Colon (tissue), 2 donors: ENCODE measurements around the gene PDLIM5.
"Not testable (repeated sequence)": the region's sequence is repeated elsewhere in the genome, so short reads cannot be mapped to it uniquely, and the experiment has no call there.

Source experiments
- FAIRE-seq: peaks from 2 replicates; lab custom pipeline; 2012; peaks lifted over from hg19 to GRCh38; lab: Jason Lieb, UNC
- donor health status: control.
- donor health status: control.

Gene PDLIM5, protein sequence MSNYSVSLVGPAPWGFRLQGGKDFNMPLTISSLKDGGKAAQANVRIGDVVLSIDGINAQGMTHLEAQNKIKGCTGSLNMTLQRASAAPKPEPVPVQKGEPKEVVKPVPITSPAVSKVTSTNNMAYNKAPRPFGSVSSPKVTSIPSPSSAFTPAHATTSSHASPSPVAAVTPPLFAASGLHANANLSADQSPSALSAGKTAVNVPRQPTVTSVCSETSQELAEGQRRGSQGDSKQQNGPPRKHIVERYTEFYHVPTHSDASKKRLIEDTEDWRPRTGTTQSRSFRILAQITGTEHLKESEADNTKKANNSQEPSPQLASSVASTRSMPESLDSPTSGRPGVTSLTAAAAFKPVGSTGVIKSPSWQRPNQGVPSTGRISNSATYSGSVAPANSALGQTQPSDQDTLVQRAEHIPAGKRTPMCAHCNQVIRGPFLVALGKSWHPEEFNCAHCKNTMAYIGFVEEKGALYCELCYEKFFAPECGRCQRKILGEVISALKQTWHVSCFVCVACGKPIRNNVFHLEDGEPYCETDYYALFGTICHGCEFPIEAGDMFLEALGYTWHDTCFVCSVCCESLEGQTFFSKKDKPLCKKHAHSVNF

DNA sequence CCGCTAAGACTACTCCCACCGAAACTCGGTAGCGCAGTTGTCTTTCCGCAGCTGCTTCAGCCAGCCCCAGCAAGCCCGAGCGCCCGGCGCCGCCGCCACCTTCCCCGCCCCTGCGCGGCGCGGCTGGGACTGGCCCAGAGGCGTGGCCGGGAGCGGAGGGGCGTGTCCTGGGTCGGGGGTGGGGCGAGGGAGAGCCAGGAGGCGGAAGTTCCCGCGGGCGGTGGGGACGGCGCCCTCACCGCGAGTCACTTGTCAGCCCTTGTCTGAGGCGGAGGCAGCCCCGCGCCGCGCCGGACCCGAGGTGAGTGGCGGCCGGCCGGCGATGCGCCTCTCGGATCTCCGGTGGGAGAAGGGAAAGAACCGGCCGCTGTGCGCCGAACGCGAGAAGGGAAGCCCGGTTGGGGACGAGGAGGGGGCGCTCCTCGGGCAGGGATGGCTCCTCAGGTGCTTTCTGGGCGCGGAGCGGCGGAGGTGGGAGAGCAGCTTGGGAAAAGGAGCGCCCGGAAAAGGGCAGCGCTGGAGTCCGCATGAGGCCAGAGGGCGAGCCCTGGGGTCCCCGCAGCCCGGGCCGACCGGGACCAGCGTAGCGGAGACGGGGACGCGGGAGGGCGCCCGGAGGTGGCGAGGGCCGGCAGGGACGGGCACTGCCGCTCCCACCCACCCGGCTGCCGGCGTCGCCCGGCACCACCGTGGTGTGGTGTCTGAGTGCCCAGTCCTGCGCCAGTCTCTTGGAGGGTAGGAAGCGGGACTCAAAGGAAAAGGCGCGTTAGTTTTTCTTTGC is at the start of gene PDLIM5:
Gene PDLIM5, plus strand, starts transcription at position 248 of the 781 bp plus-strand sequence. CDS start 3,347 bp downstream, outside the sequence.
- no peak for FAIRE-seq

DNA sequence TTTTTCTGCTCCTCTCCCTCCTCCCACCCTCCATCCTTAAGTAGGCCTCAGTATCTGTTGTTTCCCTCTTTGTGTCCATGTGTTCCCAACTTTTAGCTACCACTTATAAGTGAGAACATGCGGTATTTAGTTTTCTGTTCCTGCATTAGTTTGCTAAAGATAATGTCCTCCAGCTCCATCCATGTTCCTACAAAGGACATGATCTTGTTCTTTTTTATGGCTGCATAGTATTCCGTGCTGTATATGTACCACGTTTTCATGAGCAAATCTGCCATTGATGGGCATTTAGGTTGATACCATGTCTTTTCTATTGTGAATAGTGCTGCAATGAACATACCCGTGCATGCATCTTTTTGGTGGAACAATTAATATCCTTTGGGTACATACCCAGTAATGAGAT is 49.3 kb upstream of the PDLIM5 start:
- not testable (repeated sequence) for FAIRE-seq

DNA sequence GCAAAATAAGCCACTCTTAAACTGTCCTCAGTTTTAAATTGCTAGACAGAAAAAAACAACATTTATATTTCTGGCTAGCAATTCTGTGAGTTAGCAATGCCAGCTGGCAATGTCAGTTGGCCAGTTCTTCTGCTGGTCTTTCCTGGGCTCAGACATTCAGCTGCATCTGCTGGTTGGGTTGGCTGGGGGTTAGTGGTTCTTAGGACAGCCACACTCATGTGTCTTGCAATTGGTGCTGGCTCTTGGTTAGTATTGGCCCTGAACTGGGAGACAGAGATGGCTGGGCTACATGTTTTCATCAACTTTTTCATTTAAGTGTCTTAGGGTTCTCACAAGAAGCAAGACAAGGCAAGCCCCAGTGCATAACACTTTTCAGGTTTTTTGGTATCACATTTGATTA is 48.0 kb upstream of the PDLIM5 start:
- FAIRE-seq: no peak

DNA sequence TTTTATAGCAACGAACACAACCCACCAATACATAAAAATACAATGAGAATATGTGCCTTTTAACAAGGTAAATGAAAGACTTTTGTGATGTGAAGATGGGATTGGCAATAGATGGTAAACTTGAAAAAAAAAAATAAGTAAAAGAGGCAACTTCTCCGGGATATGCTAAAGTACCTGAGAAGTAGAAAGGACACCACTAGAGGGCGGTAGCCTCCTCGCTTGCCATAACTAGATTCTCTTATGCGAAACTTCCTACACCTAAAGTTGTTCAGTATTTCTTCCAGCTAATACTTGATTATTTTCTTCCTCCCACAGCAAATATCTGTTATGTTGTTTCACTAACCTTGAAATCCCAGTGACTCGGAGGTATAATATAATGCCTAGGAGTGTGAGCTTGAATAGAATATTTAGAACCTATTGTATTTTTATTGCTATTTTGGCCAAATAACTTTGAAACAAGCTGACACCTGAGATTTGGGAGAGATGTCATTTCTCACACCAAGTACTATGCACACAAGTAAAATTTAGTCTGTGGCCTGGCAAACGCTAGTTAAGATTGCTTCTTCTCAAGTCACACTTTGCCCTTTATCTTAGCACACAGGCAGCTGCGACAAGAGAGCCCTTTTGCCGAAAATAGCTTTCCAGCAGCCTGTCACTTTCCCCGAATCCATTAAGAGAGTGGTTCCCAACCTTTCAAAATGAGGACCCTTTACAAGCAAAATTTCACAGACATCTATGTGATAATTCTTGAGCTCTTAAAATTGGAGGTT is 44.9 kb upstream of the PDLIM5 start:
- FAIRE-seq: peak; percentile 61

DNA sequence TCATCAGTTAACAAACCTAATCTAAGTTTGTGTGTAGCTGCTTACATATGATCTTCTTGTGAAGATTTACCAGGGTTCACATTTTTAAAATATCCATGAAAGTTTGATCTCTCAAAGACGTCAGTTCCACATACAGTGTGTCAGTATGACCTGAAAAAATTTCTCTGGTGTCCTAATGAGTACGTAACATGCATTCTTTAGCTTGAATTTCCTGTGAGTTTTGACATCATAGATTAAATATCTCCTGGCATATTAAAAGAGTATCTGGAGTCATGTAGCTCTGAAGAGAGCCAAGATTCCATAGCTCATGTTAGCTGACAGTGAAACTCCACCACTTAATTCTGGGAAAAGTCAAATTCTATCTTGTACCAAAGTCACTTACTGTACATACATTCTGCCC is 43.9 kb upstream of the PDLIM5 start:
- FAIRE-seq: no peak

DNA sequence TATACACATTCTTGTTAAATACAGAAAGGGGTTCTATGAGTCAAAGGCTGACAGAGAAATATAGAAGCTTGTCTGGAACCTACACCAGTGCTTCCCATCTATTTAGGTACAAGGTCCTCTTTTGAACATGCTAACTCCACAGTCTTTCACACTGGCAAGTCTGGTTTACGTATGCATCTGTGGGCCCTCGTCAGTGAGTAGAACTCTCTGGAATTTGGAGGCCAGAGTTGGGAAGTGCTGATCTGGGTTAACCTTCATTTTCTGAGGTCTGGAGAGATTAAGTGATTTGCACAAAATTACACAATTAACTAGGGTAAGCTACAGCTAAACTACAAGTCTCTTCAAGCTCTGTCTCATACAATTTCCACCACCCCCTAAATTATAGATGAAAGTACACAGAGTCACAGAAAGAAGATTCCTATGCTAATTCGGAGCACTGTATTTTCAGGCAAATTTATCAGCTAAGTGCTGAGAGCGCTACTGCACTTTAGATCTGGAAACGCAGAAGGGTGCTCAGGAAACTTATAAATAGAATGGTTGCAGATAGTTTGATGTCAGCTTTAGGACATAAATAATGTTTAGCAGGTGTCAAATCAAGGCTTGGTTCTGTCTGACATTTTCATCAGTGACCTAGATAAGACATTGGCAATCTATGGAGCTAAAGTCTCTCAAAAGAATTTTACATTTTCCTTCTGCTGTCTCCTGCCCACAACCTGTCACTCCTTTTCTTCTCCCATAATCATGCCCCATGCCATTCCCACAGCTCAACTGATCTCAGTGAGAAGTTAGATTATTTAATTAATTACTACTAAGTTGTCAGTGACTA is 43.0 kb upstream of the PDLIM5 start:
- no peak for FAIRE-seq

DNA sequence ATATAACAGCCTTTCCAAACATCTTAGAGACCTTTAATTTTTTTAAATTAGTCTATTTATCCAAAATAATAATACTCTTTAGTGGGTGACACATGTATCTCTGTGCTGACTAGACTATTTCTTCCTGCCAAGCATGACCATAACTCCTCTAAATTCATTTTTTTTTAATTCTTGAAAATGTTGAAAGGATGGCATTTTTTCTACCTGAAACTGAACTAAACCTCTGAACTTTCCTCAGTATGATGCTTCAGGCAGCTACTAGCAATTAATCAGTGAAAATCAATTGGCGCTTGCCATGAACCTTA is 42.4 kb upstream of the PDLIM5 start:
- FAIRE-seq: no peak

DNA sequence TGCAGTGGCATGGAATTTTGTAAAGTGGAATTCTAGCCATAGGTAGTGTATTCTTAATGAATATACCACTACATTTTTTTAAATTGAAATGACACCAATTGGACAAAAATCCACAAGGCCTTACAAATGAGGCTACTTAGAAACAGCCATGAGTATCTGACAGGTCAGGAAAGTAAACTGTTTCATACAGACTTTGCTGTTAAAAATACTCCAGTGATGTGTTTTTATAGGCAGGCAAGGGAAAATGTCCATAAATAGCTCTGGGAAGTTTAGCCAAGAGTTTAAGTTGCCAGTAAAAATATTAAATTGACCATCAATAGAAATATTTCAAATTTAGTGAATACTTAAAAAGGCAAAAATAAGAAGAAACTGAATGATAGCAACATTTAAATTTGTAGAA is 41.8 kb upstream of the PDLIM5 start:
- FAIRE-seq: no peak

DNA sequence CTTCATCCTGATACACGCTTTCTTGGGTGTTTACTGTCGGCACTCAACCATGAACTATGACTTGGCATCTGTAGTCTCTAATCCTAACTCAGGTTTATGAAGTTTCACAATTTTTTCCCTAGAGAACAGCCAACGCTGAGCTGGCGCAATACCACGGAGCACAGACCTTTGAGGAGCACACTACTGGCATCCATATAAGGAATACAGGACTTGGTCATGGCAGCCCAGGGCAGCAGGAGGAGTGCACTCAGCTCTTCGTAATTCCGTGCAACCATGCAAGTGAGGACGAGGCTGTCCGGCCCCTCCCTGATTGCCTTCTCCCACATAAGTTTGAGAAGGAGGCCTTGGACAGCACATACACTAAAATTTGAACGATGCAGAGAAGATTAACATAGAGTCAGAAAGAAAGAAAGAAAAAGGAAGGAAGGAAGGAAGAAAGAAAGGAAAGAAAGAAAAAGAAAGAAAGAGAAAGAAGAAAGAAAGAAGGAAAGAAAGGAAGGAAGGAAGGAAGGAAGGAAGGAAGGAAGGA is 41.0 kb upstream of the PDLIM5 start:
- no peak for FAIRE-seq

DNA sequence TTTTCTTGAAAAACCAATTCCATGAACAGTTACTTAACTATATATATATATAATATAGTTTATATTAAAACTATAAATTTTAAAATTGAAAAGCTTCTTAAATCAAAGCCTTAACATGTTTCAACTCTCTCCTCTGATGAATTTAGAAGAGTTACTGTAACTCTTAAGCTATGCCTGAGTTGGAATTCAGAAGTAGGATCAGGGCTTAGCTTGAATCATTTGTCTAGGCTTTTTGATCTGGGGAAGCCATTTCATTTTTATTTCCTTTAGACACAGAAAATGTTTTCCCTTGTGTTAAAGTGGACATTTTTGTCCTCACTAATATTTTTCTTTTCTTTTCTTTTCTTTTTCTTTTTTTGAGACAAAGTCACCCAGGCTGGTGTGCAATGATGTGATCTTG is 40.4 kb upstream of the PDLIM5 start:
- FAIRE-seq: no peak

DNA sequence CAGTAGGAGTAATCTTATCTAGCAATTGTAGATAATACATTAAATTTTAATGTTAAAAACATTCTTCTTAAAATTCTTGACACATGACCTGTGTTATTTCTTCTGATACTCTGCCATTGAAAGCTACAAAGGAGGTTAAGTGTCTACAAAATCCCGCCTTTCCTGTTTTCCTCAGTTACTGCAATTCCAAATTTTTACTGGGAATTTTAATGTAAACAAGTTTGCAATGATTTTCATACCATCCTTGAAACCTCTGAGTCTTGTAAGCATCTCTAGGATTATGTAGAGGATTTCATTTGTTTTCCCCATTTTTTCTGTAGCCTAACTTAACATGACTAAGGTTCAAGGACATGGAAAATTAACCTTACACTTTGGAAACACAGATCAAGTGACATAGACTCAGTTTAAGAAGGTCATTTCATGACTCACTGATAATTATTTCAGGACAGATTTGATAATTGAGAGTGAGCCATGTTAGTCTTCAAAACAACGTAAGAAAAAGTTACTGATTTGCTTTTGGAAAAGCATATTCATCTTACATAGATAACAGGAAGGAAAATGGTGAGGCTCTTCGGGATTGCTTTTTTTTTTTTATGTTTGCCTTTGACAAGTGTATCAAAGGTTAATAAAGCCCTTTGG is 39.6 kb upstream of the PDLIM5 start:
- no peak for FAIRE-seq

DNA sequence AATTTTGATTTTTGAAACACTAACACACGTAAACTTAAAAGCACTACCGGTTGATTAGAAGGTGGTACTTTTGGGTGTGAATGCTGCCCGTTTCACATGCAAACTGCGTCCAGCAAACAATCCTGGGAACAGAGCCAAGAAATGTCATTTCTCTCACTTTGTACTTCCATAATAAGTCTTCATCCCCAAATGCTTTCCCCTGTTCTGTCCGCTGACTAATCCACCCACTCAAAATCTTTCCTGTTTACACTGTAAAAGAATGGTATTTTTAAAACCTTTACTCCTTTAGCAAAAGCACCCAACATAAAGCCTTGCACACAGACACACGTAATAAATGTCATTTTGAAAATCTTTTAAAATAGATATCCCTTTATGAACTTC is 39.1 kb upstream of the PDLIM5 start:
- no peak for FAIRE-seq

DNA sequence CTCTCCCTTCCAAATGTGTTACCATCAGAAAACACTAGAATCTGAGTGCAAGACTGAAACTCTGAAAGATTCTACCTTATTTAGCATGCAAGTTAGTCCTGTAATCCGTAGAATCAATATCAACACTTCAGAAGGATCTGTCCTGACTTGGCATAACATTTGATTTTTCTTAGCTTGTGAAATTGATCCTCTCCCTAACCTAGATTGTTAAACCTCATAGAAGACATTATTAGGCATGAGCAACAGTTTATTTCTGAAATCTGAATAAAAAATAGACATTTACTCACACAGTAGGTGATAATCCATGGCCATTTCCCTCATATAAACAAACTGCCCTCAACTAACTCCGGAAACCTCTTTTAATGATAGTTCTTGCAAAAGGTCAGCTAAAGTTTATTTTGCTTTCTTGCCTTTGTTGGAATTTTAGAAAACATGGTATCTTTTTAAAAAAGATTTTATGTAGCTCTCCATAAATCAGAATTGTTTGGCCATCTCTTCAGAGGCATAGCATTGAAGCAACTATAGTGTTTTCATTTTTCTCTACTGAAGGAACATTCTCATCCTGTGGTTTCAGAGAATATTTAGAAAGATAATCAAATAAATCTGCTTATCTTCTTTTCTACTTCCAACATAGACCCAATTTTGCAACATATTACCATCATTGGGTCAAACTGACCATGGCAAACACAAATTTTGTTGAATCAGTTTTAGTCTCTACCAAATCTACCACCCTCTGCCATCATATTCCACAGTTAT is 38.5 kb upstream of the PDLIM5 start:
- FAIRE-seq: no peak

DNA sequence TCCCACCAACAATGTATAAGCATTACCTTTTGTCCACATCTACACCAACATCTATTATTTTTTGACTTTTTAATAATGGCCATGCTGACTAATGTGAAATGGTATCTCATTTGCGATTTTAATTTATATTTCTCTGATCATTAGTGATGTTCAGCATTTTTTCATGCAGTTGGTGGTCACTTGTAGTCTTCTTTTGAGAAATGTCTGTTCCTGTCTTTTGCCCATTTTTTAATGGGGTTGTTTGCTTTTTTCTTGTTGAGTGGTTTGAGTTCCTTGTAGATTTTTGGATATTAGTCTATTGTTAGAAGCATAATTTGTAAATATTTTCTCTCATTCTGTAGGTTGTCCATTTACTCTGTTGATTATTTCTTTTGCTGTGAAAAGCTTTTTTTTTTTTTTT is 36.8 kb upstream of the PDLIM5 start:
- FAIRE-seq: no peak

DNA sequence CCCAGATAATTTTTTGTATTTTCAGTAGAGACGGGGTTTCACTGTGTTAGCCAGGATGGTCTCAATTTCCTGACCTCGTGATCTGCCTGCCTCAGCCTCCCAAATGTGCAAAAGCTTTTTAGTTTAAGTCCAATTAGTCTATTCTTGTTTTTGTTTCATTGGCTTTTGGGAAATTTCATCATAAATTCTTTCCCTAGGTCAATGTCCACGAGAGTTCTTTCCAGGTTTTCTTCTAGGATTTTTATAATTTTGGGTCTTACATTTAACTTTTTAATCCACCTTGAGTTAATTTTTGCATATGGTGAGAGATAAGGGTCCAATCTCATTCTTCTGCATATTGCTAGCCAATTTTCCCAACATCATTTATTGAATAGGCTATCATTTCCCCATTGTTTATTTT is 36.3 kb upstream of the PDLIM5 start:
- no peak for FAIRE-seq

DNA sequence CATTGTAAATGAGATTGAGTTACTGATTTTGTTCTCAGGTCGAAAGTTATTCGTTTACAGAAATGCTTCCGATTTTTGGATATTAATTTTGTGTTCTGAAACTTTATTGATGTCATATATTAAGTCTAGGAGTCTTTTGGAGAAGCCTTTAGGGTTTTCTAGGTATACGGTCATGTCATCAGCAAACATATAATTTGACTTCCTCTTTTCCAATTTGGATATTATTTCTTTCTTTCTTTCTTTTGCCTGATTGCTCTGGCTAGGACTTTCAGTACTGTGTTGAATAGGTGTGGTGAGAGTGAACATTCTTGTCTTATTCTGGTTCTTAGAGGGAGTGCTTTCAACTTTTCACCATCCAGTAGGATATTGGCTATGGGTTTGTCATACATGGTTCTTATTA is 35.4 kb upstream of the PDLIM5 start:
- FAIRE-seq: no peak

DNA sequence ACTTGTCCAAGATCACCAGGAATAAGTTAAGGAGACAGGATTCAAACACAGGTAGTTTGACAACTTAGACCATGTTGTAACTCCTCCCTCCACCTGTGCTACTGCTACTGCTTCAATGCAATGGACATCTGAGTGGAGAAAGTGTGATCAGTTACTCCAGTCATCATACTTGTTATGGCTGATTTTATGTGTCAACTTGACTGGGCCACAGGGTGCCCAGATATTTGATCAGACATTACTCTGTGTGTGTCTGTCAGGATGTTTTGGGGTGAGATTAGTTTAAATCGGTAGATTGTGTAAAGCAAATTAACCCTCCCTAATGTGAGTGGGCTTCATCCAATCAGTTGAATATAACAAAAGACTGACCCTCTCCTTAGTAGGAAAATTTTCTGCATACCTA is 34.8 kb upstream of the PDLIM5 start:
- no peak for FAIRE-seq

DNA sequence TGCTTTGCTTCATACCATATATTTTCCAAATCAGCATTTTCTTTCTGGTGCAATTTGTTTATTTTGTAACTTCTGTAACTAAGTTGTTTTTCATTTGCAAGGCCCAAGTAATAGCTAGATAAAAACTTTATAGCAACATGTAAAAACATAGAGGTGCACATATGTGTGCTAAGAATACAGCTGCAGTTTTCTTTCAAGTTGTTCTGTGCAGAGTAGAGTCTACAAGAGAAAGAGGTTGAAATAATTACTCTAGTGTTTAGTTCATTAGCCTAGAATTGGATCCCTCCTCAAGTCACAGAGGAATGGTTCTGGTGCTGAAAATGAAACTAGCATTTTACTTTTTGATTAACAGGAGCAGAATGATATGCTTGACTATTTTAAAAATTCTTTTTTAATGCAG is 32.2 kb upstream of the PDLIM5 start:
- FAIRE-seq: no peak

DNA sequence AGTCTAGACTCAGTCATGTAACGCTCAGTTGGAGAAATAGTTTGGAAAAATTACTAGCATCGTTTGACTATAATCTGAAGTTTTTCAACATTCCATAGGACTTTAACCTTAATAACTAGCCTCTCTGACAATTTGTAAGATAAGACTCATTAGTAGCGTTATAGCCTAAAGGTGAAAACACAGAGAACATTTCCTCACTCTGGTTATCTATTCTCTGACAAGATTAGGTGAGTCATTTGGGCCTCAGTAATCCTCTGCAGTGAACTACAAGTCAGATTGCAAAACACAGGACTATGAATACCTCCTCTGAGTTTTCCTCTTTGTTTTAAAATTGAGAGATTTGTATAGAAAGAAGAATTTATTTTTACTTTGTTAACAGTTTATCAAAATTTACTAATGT is 31.8 kb upstream of the PDLIM5 start:
- FAIRE-seq: no peak

DNA sequence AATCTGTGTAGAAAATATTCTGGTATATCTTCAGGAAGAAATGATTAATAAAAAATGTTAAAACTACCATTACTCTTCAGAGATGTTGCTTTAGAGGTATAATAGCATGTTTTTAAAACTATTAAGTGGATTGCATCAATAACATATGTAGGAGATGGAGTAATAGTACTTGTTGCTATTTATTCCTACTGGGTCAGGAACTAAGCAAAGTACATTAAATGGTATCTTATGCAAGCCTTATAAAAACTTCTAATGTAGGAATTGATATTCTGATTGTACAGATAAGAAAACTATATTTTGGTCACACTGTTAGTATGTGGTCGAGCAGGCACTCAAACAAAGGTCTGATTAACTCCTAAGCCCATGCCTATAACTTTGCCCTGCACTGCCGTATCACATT is 31.4 kb upstream of the PDLIM5 start:
- FAIRE-seq: no peak
